ENCODE data around the gene NADK2. TPM values are rescaled to one million over a fixed set of nuclear protein-coding genes. Genes with fewer than 3 reads are reported as not detected.

Gene NADK2
- total and polyA plus RNA-seq, 4 donors: 73.6 to 178 (median 88.0) TPM

DNA sequence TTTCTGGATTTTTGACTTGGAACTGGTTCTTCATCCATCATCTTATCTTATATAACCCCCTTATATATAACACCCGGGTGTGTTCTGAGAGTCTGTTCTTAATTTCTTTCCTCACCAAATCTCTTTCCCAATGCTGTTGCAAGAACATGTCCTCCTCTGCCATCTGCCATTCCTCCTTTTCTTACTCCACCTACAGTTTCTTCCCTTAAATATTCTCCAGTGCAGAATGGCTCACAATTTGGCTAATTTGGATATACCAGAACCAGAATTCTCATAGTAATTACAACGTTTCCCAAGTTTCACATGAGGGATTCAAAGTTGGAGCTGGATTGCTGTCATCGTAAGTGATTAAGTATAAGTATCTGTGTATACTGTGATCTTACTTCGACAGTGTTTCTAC is 61.8 kb downstream of the NADK2 start:
- no peak for TF ChIP-seq RAD21 (IDR thresholded peaks at IDR 0.05)
- TF ChIP-seq YY1 (IDR thresholded peaks at IDR 0.05): peak; percentile 53
- TF ChIP-seq GABPA (IDR thresholded peaks at IDR 0.05 in 1 of 2, conservative IDR thresholded peaks at IDR 0.05 in 1 of 2): no peak
- Histone ChIP-seq H3K9me3 (ENCODE audit: control insufficient read depth in 4 of 4, low read length in 3 of 4) (no peaks in the 10 kb centered on the region), H3K4me1 (ENCODE audit: control insufficient read depth in 4 of 4, insufficient read depth in 4 of 4, low read length in 3 of 4) (peaks cover 11 to 59% (median 49%) of the 10 kb centered on the region in 4 donors), H3K27me3 (ENCODE audit: control insufficient read depth in 4 of 4, insufficient read depth in 4 of 4, low read length in 3 of 4) (no peaks in the 10 kb centered on the region), H3K4me3 (ENCODE audit: low read depth in 1 of 3, low read length in 3 of 3) (no peak overlapping the region), H3K36me3 (ENCODE audit: control insufficient read depth in 4 of 4, insufficient read depth in 3 of 4, low read depth in 1 of 4, low read length in 3 of 4) (peaks cover 0 to 3% (median 0%) of the 10 kb centered on the region in 4 donors), H3K27ac (ENCODE audit: low read depth in 1 of 2, low read length in 2 of 2) (peak overlapping the region; percentile 67 to 70), H3K9ac (ENCODE audit: low read depth in 1 of 2, low read length in 2 of 2) (no peak overlapping the region)
- WGBS: 50% methylated on average over 4 of the region's 4 CpGs
- no peak for DNase-seq (ENCODE audit: low spot score)

DNA sequence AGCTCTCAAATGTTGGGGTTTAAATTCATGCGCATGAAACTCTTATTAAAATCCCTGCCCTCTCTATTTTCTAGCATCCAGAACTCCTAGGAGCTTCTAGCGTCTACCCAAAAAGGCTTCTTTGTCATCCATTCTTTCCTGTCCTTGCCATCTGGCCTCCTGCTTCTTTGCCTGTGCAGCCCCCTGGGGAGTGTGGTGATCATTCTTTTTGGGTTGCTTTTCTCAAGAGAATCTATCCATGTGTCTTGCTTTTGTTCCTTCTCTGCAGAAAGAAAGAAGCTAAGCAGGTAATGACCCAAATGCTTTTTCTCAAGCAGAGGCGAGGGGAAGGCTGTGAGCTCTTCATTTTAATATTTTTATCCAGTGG is 63.2 kb downstream of the NADK2 start:
- no peak for DNase-seq (ENCODE audit: low spot score)
- Histone ChIP-seq H3K4me1 (ENCODE audit: control insufficient read depth in 4 of 4, insufficient read depth in 4 of 4, low read length in 3 of 4) (peaks cover 14 to 72% (median 56%) of the 10 kb centered on the region in 4 donors), H3K9ac (ENCODE audit: low read depth in 1 of 2, low read length in 2 of 2) (peak overlapping the region; percentile 40 to 47), H3K36me3 (ENCODE audit: control insufficient read depth in 4 of 4, insufficient read depth in 3 of 4, low read depth in 1 of 4, low read length in 3 of 4) (peaks cover 0 to 3% (median under 1%) of the 10 kb centered on the region in 4 donors), H3K27ac (ENCODE audit: low read depth in 1 of 2, low read length in 2 of 2) (no peak overlapping the region), H3K4me3 (ENCODE audit: low read depth in 1 of 3, low read length in 3 of 3) (no peak overlapping the region), H3K9me3 (ENCODE audit: control insufficient read depth in 4 of 4, low read length in 3 of 4) (no peaks in the 10 kb centered on the region), H3K27me3 (ENCODE audit: control insufficient read depth in 4 of 4, insufficient read depth in 4 of 4, low read length in 3 of 4) (no peaks in the 10 kb centered on the region)
- WGBS: 84% methylated on average over 3 of the region's 3 CpGs
- TF ChIP-seq, protein P1, sequence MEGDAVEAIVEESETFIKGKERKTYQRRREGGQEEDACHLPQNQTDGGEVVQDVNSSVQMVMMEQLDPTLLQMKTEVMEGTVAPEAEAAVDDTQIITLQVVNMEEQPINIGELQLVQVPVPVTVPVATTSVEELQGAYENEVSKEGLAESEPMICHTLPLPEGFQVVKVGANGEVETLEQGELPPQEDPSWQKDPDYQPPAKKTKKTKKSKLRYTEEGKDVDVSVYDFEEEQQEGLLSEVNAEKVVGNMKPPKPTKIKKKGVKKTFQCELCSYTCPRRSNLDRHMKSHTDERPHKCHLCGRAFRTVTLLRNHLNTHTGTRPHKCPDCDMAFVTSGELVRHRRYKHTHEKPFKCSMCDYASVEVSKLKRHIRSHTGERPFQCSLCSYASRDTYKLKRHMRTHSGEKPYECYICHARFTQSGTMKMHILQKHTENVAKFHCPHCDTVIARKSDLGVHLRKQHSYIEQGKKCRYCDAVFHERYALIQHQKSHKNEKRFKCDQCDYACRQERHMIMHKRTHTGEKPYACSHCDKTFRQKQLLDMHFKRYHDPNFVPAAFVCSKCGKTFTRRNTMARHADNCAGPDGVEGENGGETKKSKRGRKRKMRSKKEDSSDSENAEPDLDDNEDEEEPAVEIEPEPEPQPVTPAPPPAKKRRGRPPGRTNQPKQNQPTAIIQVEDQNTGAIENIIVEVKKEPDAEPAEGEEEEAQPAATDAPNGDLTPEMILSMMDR (IDR thresholded peaks at IDR 0.05; ENCODE audit: low read depth, low read length, missing input control): no peak
- TF ChIP-seq TAF1 (conservative IDR thresholded peaks at IDR 0.05) (no peak), SP1 (IDR thresholded peaks at IDR 0.05) (no peak), NR2F2 (IDR thresholded peaks at IDR 0.05) (no peak), RAD21 (IDR thresholded peaks at IDR 0.05) (no peak), RXRA (IDR thresholded peaks at IDR 0.05) (no peak), FOXA2 (IDR thresholded peaks at IDR 0.05) (no peak), FOXA1 (IDR thresholded peaks at IDR 0.05) (no peak), GABPA (IDR thresholded peaks at IDR 0.05 in 1 of 2, conservative IDR thresholded peaks at IDR 0.05 in 1 of 2) (no peak), YY1 (IDR thresholded peaks at IDR 0.05) (no peak), JUND (IDR thresholded peaks at IDR 0.05) (no peak)
- TF ChIP-seq, protein P2, sequence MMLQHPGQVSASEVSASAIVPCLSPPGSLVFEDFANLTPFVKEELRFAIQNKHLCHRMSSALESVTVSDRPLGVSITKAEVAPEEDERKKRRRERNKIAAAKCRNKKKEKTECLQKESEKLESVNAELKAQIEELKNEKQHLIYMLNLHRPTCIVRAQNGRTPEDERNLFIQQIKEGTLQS (IDR thresholded peaks at IDR 0.05): no peak
- TF ChIP-seq, protein P3, sequence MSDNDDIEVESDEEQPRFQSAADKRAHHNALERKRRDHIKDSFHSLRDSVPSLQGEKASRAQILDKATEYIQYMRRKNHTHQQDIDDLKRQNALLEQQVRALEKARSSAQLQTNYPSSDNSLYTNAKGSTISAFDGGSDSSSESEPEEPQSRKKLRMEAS (IDR thresholded peaks at IDR 0.05): no peak
- TF ChIP-seq, protein P4, sequence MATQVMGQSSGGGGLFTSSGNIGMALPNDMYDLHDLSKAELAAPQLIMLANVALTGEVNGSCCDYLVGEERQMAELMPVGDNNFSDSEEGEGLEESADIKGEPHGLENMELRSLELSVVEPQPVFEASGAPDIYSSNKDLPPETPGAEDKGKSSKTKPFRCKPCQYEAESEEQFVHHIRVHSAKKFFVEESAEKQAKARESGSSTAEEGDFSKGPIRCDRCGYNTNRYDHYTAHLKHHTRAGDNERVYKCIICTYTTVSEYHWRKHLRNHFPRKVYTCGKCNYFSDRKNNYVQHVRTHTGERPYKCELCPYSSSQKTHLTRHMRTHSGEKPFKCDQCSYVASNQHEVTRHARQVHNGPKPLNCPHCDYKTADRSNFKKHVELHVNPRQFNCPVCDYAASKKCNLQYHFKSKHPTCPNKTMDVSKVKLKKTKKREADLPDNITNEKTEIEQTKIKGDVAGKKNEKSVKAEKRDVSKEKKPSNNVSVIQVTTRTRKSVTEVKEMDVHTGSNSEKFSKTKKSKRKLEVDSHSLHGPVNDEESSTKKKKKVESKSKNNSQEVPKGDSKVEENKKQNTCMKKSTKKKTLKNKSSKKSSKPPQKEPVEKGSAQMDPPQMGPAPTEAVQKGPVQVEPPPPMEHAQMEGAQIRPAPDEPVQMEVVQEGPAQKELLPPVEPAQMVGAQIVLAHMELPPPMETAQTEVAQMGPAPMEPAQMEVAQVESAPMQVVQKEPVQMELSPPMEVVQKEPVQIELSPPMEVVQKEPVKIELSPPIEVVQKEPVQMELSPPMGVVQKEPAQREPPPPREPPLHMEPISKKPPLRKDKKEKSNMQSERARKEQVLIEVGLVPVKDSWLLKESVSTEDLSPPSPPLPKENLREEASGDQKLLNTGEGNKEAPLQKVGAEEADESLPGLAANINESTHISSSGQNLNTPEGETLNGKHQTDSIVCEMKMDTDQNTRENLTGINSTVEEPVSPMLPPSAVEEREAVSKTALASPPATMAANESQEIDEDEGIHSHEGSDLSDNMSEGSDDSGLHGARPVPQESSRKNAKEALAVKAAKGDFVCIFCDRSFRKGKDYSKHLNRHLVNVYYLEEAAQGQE (IDR thresholded peaks at IDR 0.05): no peak
